ENCODE results near the gene C1orf21. TPM values are rescaled to one million over a fixed set of nuclear protein-coding genes. Genes with fewer than 3 reads are reported as not detected.

The C1orf21 gene
- total RNA-seq, 4 donors from 2014 or later, result 13.1 to 30.6 (median 22.1) TPM

DNA sequence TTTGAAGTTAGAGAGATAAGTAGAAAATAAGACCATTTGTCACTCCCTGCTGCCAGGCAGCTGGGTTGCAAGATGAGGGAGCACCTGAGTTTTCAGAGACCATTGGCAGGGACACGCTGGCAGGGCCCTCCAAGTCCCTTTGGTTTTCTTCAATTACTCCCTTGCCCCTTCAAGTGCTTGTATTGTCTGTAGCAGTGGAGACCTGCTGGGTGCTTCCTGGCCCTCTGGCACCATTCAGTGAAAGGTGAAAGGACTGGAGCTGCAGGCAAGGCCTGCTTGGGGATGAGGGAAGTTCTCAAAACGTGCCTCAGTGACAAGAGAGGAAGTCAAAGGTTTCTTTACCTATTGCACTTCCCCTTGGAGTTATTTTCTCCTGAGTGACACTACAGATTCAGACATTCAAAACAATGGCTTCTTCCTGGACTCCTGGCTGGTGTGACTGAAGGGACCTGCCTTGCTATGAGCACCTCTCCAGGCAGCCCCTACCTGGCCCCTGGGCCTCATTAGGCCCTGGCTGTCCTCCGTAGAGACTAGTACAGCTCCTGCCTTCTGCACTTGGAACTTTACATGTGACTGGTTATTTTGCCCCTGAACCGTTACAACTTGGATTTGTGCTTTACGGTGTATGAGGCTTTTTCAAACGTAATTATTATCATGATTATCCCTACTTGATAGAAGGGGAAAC lies 100.1 kb downstream of the C1orf21 start:
- Histone ChIP-seq H3K4me3 (replicated peaks in 1 of 3) (no peak overlapping the region), H3K27ac (peak overlapping the region in 2 of 3 donors; percentile 7 to 54), H3K27me3 (no peaks in the 10 kb centered on the region), H3K4me1 (peaks cover 38 to 56% of the 10 kb centered on the region in 2 donors), H3K36me3 (no peaks in the 10 kb centered on the region), H3K9me3 (no peaks in the 10 kb centered on the region)
- intact Hi-C loops (cut with DNase I), result no loop called here
- TF ChIP-seq CTCF (IDR thresholded peaks at IDR 0.05) (no peak), POLR2A (IDR thresholded peaks at IDR 0.05) (no peak)
- WGBS, 2 donors, result 57 to 72% methylated on average over 6 of the region's 6 CpGs
- DNase-seq, result no peak

DNA sequence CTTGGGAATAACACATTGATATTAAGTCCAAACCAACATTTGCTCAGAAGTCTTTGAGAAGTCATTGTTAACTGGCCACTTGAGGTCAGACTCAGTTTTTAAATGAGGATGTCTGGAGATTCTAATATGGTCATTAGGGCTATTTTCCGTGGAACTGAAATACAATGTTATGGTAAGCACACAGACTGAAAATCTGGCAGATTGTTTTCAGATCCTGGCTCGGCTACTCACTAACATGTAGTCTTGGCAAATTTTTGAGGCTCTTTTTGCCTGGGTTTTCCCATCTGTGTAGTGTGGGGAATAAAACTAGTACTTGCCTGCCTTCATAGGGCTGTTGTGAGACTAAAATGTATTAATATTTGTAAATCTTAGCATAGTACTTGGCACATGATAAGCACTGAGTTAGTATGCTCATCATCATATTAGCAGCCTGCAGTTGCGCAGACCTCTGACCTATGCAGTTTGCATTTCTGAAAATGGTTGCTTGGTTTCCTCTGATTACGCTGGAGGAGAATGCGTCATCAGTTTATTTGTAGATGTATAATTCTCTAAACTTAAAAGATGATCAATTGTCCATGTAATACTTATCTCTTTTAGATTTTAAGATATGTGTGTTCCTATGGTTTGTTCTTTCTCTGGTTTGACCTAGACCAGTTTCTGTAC lies 100.8 kb downstream of the C1orf21 start:
- no peak overlapping the region for H3K4me3 ChIP-seq (replicated peaks in 1 of 3)
- TF ChIP-seq POLR2A (IDR thresholded peaks at IDR 0.05), result no peak
- TF ChIP-seq CTCF (IDR thresholded peaks at IDR 0.05), result no peak
- H3K4me1 ChIP-seq, result peaks cover 31 to 52% of the 10 kb centered on the region in 2 donors
- no peaks in the 10 kb centered on the region for H3K9me3 ChIP-seq
- 89 to 91% methylated on average over 5 of the region's 5 CpGs for WGBS, 2 donors
- H3K36me3 ChIP-seq, result no peaks in the 10 kb centered on the region
- H3K27ac ChIP-seq, result no peak overlapping the region
- DNase-seq, result no peak
- no peaks in the 10 kb centered on the region for H3K27me3 ChIP-seq
- intact Hi-C loops (cut with DNase I), result no loop called here

DNA sequence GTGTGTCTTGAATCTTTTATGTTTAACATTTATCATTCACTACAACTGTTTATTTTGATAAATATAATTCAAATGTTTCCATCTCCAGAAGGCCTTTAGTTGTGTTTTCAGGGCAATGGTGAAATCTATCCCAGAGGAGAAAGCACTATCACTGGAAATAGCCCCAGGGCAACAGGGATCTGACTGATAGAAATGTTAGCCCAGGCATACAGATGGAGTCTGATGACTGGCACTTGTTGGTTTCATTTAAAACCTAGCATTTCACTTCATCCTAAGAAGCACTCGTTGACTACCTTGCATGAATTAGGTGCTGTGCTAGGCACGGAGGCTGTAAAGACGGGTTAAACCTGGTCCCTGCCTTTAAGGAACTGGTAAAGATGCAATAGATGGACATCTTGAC lies 103.1 kb downstream of the C1orf21 start:
- H3K4me1 ChIP-seq, result peaks cover 19 to 32% of the 10 kb centered on the region in 2 donors
- intact Hi-C loops (cut with DNase I), result no loop called here
- H3K9me3 ChIP-seq, result no peaks in the 10 kb centered on the region
- DNase-seq, result no peak
- no peak overlapping the region for H3K4me3 ChIP-seq (replicated peaks in 1 of 3)
- H3K27me3 ChIP-seq, result no peaks in the 10 kb centered on the region
- no peaks in the 10 kb centered on the region for H3K36me3 ChIP-seq
- TF ChIP-seq POLR2A (IDR thresholded peaks at IDR 0.05), result no peak
- TF ChIP-seq CTCF (IDR thresholded peaks at IDR 0.05), result no peak
- 97% methylated on average over 3 of the region's 3 CpGs for WGBS, 2 donors
- no peak overlapping the region for H3K27ac ChIP-seq

GRCh38 chr1:184492536-184492935 lies 105.7 kb downstream of the C1orf21 start:
- no peak overlapping the region for H3K27ac ChIP-seq
- H3K36me3 ChIP-seq, result no peaks in the 10 kb centered on the region
- peaks cover 0 to 9% of the 10 kb centered on the region in 2 donors for H3K4me1 ChIP-seq
- H3K27me3 ChIP-seq, result no peaks in the 10 kb centered on the region
- no peaks in the 10 kb centered on the region for H3K9me3 ChIP-seq
- intact Hi-C loops (cut with DNase I), result no loop called here
- TF ChIP-seq POLR2A (IDR thresholded peaks at IDR 0.05), result no peak
- no peak for TF ChIP-seq CTCF (IDR thresholded peaks at IDR 0.05)
- H3K4me3 ChIP-seq (replicated peaks in 1 of 3), result no peak overlapping the region
- DNase-seq, result no peak

- TF ChIP-seq POLR2A (IDR thresholded peaks at IDR 0.05), result no peak
- TF ChIP-seq CTCF (IDR thresholded peaks at IDR 0.05), result no peak
- WGBS, 2 donors, result 95 to 96% methylated on average over 1 of the region's 1 CpG
- peak in 1 of 2 donors; percentile 20 for DNase-seq
- peaks cover 0 to 9% of the 10 kb centered on the region in 2 donors for H3K4me1 ChIP-seq
- H3K27me3 ChIP-seq, result no peaks in the 10 kb centered on the region
- H3K9me3 ChIP-seq, result no peaks in the 10 kb centered on the region
- no peak overlapping the region for H3K4me3 ChIP-seq (replicated peaks in 1 of 3)
- no peak overlapping the region for H3K27ac ChIP-seq
- intact Hi-C loops (cut with DNase I), result no loop called here
- H3K36me3 ChIP-seq, result no peaks in the 10 kb centered on the region
These were observed 107.2 kb downstream of the C1orf21 start for GRCh38 chr1:184493987-184494388.

Data from thyroid gland (tissue), 4 donors.